ENCODE results near the gene DDX51.
A peak's percentile ranks its signal among the peaks of the same experiment; 100 is the strongest.

The DDX51 gene

GRCh38 chr12:132170094-132170636 lies 26.0 kb upstream of the DDX51 start:
- TF ChIP-seq RAD21 (IDR thresholded peaks at IDR 0.05; ENCODE audit: low read depth) = no peak
- TF ChIP-seq MAX (IDR thresholded peaks at IDR 0.05) = no peak
- no peak for TF ChIP-seq EP300 (IDR thresholded peaks at IDR 0.05; ENCODE audit: borderline replicate concordance)
- no peak for TF ChIP-seq FOXM1 (IDR thresholded peaks at IDR 0.05; ENCODE audit: borderline replicate concordance, low read depth)
- TF ChIP-seq TCF12 (IDR thresholded peaks at IDR 0.05; ENCODE audit: low read depth) = no peak
- TF ChIP-seq USF1 (IDR thresholded peaks at IDR 0.05) = no peak
- TF ChIP-seq EGR1 (IDR thresholded peaks at IDR 0.05) = no peak
- TF ChIP-seq ZBTB7A (IDR thresholded peaks at IDR 0.05; ENCODE audit: low read depth) = no peak
- TF ChIP-seq NFIC (IDR thresholded peaks at IDR 0.05) = no peak
- TF ChIP-seq CEBPB (IDR thresholded peaks at IDR 0.05) = no peak
- no peak for TF ChIP-seq CREB1 (IDR thresholded peaks at IDR 0.05; ENCODE audit: low read depth)
- TF ChIP-seq TEAD4 (IDR thresholded peaks at IDR 0.05) = no peak

- TF ChIP-seq USF1 (IDR thresholded peaks at IDR 0.05) (peak; percentile 33; the same call in 1 of the 2 replicates), REST (IDR thresholded peaks at IDR 0.05; ENCODE audit: low read depth) (no peak)
Measured at GRCh38 chr12:132169376-132169775, 25.3 kb upstream of the DDX51 start.

GRCh38 chr12:132168311-132169031 lies 24.4 kb upstream of the DDX51 start:
- TF ChIP-seq TAF1 (IDR thresholded peaks at IDR 0.05; ENCODE audit: low read depth) = no peak
- TF ChIP-seq RAD21 (IDR thresholded peaks at IDR 0.05; ENCODE audit: low read depth) = no peak
- TF ChIP-seq ZBTB7A (IDR thresholded peaks at IDR 0.05; ENCODE audit: low read depth) = no peak
- TF ChIP-seq CREB1 (IDR thresholded peaks at IDR 0.05; ENCODE audit: low read depth) = no peak
- no peak for TF ChIP-seq REST (IDR thresholded peaks at IDR 0.05; ENCODE audit: low read depth)
- TF ChIP-seq NFIC (IDR thresholded peaks at IDR 0.05) = no peak
- TF ChIP-seq FOXM1 (IDR thresholded peaks at IDR 0.05; ENCODE audit: borderline replicate concordance, low read depth) = no peak
- no peak for TF ChIP-seq MAX (IDR thresholded peaks at IDR 0.05)
- TF ChIP-seq TCF12 (IDR thresholded peaks at IDR 0.05; ENCODE audit: low read depth) = no peak
- no peak for TF ChIP-seq TEAD4 (IDR thresholded peaks at IDR 0.05)
- no peak for TF ChIP-seq EGR1 (IDR thresholded peaks at IDR 0.05)
- no peak for TF ChIP-seq USF1 (IDR thresholded peaks at IDR 0.05)
- TF ChIP-seq CEBPB (IDR thresholded peaks at IDR 0.05) = no peak
- TF ChIP-seq YY1 (IDR thresholded peaks at IDR 0.05; ENCODE audit: low read depth) = no peak

- TF ChIP-seq USF1 (IDR thresholded peaks at IDR 0.05) = peak; percentile 73
- TF ChIP-seq MAX (IDR thresholded peaks at IDR 0.05) = peak; percentile 44; the same call in 1 of the 2 replicates
- no peak for TF ChIP-seq TEAD4 (IDR thresholded peaks at IDR 0.05)
- TF ChIP-seq RAD21 (IDR thresholded peaks at IDR 0.05; ENCODE audit: low read depth) = no peak
- no peak for TF ChIP-seq EGR1 (IDR thresholded peaks at IDR 0.05)
Measured at GRCh38 chr12:132167611-132168310, 23.6 kb upstream of the DDX51 start.
